Mesenchymal stem cell (in vitro differentiated cells and primary cell): ENCODE results near the gene ZNF519.
"Not testable (repeated sequence)": the region's sequence is repeated elsewhere in the genome, so short reads cannot be mapped to it uniquely, and the experiment has no call there.

Source experiments
- DNase-seq: peaks from one replicate; pipeline ENCODE4 v3.0.0-alpha.2; 2013
- H2AFZ ChIP-seq: one replicate; pipeline ENCODE4 v1.6.1; 2013; ENCODE audit warnings: low read depth, mild to moderate bottlenecking, control low read depth, inconsistent platforms, low read length, moderate library complexity
- H2AK5ac ChIP-seq: 2 replicates; pipeline ENCODE4 v1.6.1; 2013; ENCODE audit warnings: low read length, moderate library complexity, mild to moderate bottlenecking, inconsistent platforms; ENCODE audit not compliant: severe bottlenecking
- H2BK120ac ChIP-seq: one replicate; pipeline ENCODE4 v1.6.1; 2013; ENCODE audit warnings: low read depth, mild to moderate bottlenecking, inconsistent platforms, low read length, moderate library complexity
- H2BK12ac ChIP-seq, 2 experiments: one replicate each; pipeline ENCODE4 v1.6.1; 2013; ENCODE audit warnings: inconsistent platforms in 2 of 2, low read length in 2 of 2, mild to moderate bottlenecking in 2 of 2, moderate library complexity in 2 of 2, control low read depth in 1 of 2
- H2BK15ac ChIP-seq: one replicate; pipeline ENCODE4 v1.6.1; 2013; ENCODE audit warnings: mild to moderate bottlenecking, low read depth, inconsistent platforms; ENCODE audit not compliant: poor library complexity, severe bottlenecking
- H2BK5ac ChIP-seq: 2 replicates; pipeline ENCODE4 v1.6.1; 2013; ENCODE audit warnings: low read depth, mild to moderate bottlenecking, low read length, control low read depth, inconsistent platforms; ENCODE audit not compliant: poor library complexity, severe bottlenecking
- H3K14ac ChIP-seq, 2 experiments: one replicate each; pipeline ENCODE4 v1.6.1; 2013; ENCODE audit warnings: inconsistent platforms in 2 of 2, low read length in 2 of 2, control low read depth in 1 of 2, mild to moderate bottlenecking in 1 of 2, moderate library complexity in 1 of 2
- H3K18ac ChIP-seq, 2 experiments: one replicate each; pipeline ENCODE4 v1.6.1; 2013; ENCODE audit warnings: inconsistent platforms in 2 of 2, low read length in 2 of 2, control low read depth in 1 of 2, low read depth in 1 of 2, mild to moderate bottlenecking in 1 of 2
- H3K23ac ChIP-seq, 2 experiments: one replicate each; pipeline ENCODE4 v1.6.1; 2013; ENCODE audit warnings: inconsistent platforms in 2 of 2, low read length in 2 of 2, mild to moderate bottlenecking in 2 of 2, moderate library complexity in 2 of 2, control low read depth in 1 of 2
- H3K27ac ChIP-seq: 2 replicates; pipeline ENCODE4 v1.5.1; 2013; ENCODE audit warnings: mild to moderate bottlenecking, moderate library complexity, low read length, control low read depth, inconsistent platforms; ENCODE audit not compliant: poor library complexity, severe bottlenecking
- H3K27me3 ChIP-seq, 2 experiments: 2 replicates each; pipeline versions ENCODE4 v1.6.1 to v1.7.0; 2013; ENCODE audit warnings: low read length in 2 of 2, mild to moderate bottlenecking in 2 of 2, moderate library complexity in 2 of 2, control low read depth in 1 of 2, inconsistent platforms in 1 of 2; ENCODE audit not compliant: control insufficient read depth in 1 of 2, insufficient read depth in 1 of 2
- H3K36me3 ChIP-seq, 2 experiments: 2 replicates each; pipeline versions ENCODE4 v1.6.1 to v1.7.0; 2013; ENCODE audit warnings: low read length in 2 of 2, control low read depth in 1 of 2, inconsistent platforms in 1 of 2, low read depth in 1 of 2, mild to moderate bottlenecking in 1 of 2; ENCODE audit not compliant: insufficient read depth in 2 of 2, control insufficient read depth in 1 of 2
- H3K4ac ChIP-seq, 2 experiments: one replicate each; pipeline ENCODE4 v1.6.1; 2013; ENCODE audit warnings: inconsistent platforms in 2 of 2, low read length in 2 of 2, mild to moderate bottlenecking in 2 of 2, moderate library complexity in 2 of 2, control low read depth in 1 of 2, low read depth in 1 of 2
- H3K4me1 ChIP-seq: 2 replicates; pipeline ENCODE4 v1.6.1; 2013; ENCODE audit warnings: low read depth, low read length, control low read depth; ENCODE audit not compliant: control insufficient read depth, insufficient read depth
- H3K4me2 ChIP-seq: 2 replicates; pipeline ENCODE4 v1.6.1; 2013; ENCODE audit warnings: low read length, mild to moderate bottlenecking, inconsistent platforms; ENCODE audit not compliant: poor library complexity, severe bottlenecking
- H3K4me3 ChIP-seq, 2 experiments: 2 replicates each; pipeline versions ENCODE4 v1.5.1 to v1.7.0; 2013; ENCODE audit warnings: low read length in 2 of 2, mild to moderate bottlenecking in 2 of 2, control low read depth in 1 of 2, low read depth in 1 of 2; ENCODE audit not compliant: insufficient read depth in 1 of 2
- H3K79me1 ChIP-seq: replicated peaks from 2 replicates; pipeline ENCODE4 v1.6.1; 2013; ENCODE audit warnings: mild to moderate bottlenecking, control low read depth, low read length, inconsistent platforms; ENCODE audit not compliant: poor library complexity, severe bottlenecking
- H3K9ac ChIP-seq: 2 replicates; pipeline ENCODE4 v1.7.0; 2013; ENCODE audit warnings: mild to moderate bottlenecking, low read length, moderate library complexity
- H3K9me3 ChIP-seq: 2 replicates; pipeline ENCODE4 v1.7.0; 2013; ENCODE audit warnings: mild to moderate bottlenecking, low read length; ENCODE audit not compliant: control insufficient read depth
- H4K8ac ChIP-seq: one replicate; pipeline ENCODE4 v1.6.1; 2013; ENCODE audit warnings: inconsistent platforms, mild to moderate bottlenecking, low read length, moderate library complexity
- H4K91ac ChIP-seq: one replicate; pipeline ENCODE4 v1.6.1; 2013; ENCODE audit warnings: mild to moderate bottlenecking, low read length, inconsistent platforms
- WGBS: methylation state at CpG from one replicate; pipeline ENCODE4 v1.1.7; 2013; ENCODE audit warnings: mixed read lengths; 5-methylcytosine and 5-hydroxymethylcytosine counted together

ZNF519 gene

GRCh38 chr18:14142177-14142576 is 9.9 kb upstream of the ZNF519 start:
- H2BK5ac ChIP-seq, H3K23ac ChIP-seq, H3K79me1 ChIP-seq, H3K9ac ChIP-seq, H4K8ac ChIP-seq, H3K4ac ChIP-seq, H4K91ac ChIP-seq, H3K36me3 ChIP-seq, DNase-seq, H3K18ac ChIP-seq, H3K4me1 ChIP-seq, H3K4me2 ChIP-seq, H3K27me3 ChIP-seq, H3K9me3 ChIP-seq, H2BK12ac ChIP-seq, H2AK5ac ChIP-seq, H3K4me3 ChIP-seq, H2AFZ ChIP-seq, H3K27ac ChIP-seq, H2BK15ac ChIP-seq, H2BK120ac ChIP-seq, H3K14ac ChIP-seq: not testable (repeated sequence)
- 80% methylated on average over 9 of the region's 9 CpGs for WGBS

- not testable (repeated sequence) for H3K9me3 ChIP-seq, H3K27me3 ChIP-seq, H2BK12ac ChIP-seq, H2BK15ac ChIP-seq, H3K18ac ChIP-seq, H3K4me1 ChIP-seq, H3K4me3 ChIP-seq, H3K4me2 ChIP-seq, H3K23ac ChIP-seq, H2AFZ ChIP-seq, H3K79me1 ChIP-seq, H3K9ac ChIP-seq, H3K36me3 ChIP-seq, H3K14ac ChIP-seq, H2BK120ac ChIP-seq, H4K8ac ChIP-seq, H2BK5ac ChIP-seq, H2AK5ac ChIP-seq, H4K91ac ChIP-seq, H3K4ac ChIP-seq, H3K27ac ChIP-seq, DNase-seq
- 64% methylated on average over 1 of the region's 2 CpGs for WGBS
Measured at GRCh38 chr18:14139583-14139982, 7.3 kb upstream of the ZNF519 start.

- H3K4ac ChIP-seq, H2AK5ac ChIP-seq, H3K79me1 ChIP-seq, H3K4me2 ChIP-seq, DNase-seq, H4K8ac ChIP-seq, H3K27ac ChIP-seq, H3K4me3 ChIP-seq, H3K14ac ChIP-seq, H3K23ac ChIP-seq, H2BK12ac ChIP-seq, H4K91ac ChIP-seq, H3K18ac ChIP-seq, H3K4me1 ChIP-seq, H2BK120ac ChIP-seq, H2BK5ac ChIP-seq, H3K36me3 ChIP-seq, H2AFZ ChIP-seq, H3K9me3 ChIP-seq, H3K27me3 ChIP-seq, H3K9ac ChIP-seq, H2BK15ac ChIP-seq: not testable (repeated sequence)
- 40% methylated on average over 2 of the region's 4 CpGs for WGBS
Measured at GRCh38 chr18:14137971-14138370, 5.7 kb upstream of the ZNF519 start.

- not testable (repeated sequence) for H3K4me1 ChIP-seq, H3K9me3 ChIP-seq, H3K79me1 ChIP-seq, H3K23ac ChIP-seq, H3K14ac ChIP-seq, H2BK15ac ChIP-seq, H3K27ac ChIP-seq, H4K8ac ChIP-seq, H2BK12ac ChIP-seq, H4K91ac ChIP-seq, H3K4ac ChIP-seq, H3K36me3 ChIP-seq, H2AK5ac ChIP-seq, H3K18ac ChIP-seq, DNase-seq, H3K27me3 ChIP-seq, H2BK5ac ChIP-seq, H2BK120ac ChIP-seq
- Histone ChIP-seq H3K4me3 (peak overlapping the region; percentile 66 to 85), H3K9ac (peak overlapping the region; percentile 82), H2AFZ (peak overlapping the region; percentile 7), H3K4me2 (peak overlapping the region; percentile 77)
- WGBS = 0% methylated on average over 15 of the region's 27 CpGs
Measured at GRCh38 chr18:14131696-14132270, 452 bp downstream of the ZNF519 start.
